ENCODE data around the gene KRTAP5-4. TPM values are rescaled to one million over a fixed set of nuclear protein-coding genes. Genes with fewer than 3 reads are reported as not detected.

KRTAP5-4 gene
- total and polyA plus RNA-seq, 10 donors: not detected

DNA sequence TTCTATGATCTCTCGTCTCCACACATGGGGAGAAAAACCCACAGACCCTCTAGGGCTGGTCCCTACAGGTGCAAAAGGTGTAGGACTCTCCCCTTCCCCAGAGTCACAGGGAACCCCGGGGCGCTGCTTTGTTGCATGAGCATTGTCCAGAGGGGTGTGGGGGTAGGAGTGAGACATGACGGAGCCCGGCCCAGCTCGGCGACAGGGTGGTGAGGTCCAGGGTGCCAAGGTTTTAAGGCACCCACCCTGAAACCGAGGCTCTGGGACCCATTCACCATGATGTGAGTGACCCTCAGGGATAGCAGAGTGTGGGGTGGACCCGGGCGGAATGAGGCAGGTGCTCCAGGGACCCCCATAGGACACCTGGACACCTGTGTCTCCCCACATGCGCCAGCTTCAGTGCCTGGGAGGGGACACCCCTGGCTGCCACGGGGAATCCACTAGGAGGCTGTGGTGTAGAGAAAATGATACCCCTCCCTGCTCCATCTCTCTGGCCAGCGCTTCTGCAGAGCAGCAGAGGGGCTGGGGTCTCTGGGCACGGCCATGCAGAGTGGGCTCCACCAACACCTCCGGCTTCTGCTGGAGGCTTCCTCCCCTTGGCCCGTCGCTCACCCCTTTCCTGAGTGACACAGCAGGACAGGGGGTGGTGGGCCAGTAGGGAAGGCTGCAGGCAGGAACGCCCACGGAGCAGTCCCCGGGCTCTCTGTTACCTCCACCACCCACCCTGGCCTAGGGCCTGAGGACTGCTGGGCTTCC lies 22.8 kb upstream of the KRTAP5-4 start:
- Histone ChIP-seq H3K9me3 (no peaks in the 10 kb centered on the region), H3K4me3 (no peak overlapping the region), H3K27me3 (replicated peaks in 1 of 7) (peaks cover 0 to 49% (median 20%) of the 10 kb centered on the region in 7 donors), H3K4me1 (peaks cover 0 to 6% (median 0%) of the 10 kb centered on the region in 6 donors), H3K36me3 (no peaks in the 10 kb centered on the region), H3K27ac (no peak overlapping the region)
- intact Hi-C loops (cut with DNase I; ENCODE audit: low total_unique reads): no loop called here
- WGBS, 5 donors: 70 to 88% (median 73%) methylated on average over 16 to 20 of the region's 20 CpGs
- TF ChIP-seq, protein P1, sequence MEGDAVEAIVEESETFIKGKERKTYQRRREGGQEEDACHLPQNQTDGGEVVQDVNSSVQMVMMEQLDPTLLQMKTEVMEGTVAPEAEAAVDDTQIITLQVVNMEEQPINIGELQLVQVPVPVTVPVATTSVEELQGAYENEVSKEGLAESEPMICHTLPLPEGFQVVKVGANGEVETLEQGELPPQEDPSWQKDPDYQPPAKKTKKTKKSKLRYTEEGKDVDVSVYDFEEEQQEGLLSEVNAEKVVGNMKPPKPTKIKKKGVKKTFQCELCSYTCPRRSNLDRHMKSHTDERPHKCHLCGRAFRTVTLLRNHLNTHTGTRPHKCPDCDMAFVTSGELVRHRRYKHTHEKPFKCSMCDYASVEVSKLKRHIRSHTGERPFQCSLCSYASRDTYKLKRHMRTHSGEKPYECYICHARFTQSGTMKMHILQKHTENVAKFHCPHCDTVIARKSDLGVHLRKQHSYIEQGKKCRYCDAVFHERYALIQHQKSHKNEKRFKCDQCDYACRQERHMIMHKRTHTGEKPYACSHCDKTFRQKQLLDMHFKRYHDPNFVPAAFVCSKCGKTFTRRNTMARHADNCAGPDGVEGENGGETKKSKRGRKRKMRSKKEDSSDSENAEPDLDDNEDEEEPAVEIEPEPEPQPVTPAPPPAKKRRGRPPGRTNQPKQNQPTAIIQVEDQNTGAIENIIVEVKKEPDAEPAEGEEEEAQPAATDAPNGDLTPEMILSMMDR (IDR thresholded peaks at IDR 0.05 in 8 of 11, conservative IDR thresholded peaks at IDR 0.05 in 3 of 11): no peak
- TF ChIP-seq POLR2A (IDR thresholded peaks at IDR 0.05): no peak
- TF ChIP-seq POLR2AphosphoS5 (IDR thresholded peaks at IDR 0.05): no peak
- peak; percentile 50 for DNase-seq

DNA sequence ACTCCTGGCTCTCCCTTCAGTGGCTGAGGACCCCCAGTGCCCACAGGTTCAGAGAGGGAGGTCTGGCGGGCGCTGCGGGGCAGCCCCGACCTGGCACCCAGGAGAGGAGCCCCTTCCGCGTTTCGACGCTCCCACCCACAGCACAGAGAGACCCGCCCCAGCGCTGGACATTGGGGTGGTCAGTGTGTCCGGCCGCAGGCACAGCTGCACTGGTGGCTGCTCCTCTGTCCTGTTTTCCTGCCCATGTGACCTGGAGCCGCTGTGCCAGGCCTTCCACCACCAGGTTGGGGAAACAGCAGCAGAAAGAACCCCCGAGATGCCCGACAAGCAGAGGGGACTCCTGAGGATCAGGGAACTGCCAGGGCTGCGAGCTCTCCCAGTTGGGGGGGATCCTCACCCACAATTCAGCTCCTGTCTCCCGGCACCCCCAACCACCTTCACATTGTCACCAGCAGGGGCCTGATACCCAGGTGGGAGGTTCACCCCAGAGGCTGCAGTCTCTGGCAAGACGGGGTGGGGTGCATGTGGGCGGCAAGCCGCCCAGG lies 21.3 kb upstream of the KRTAP5-4 start:
- 91 to 96% (median 94%) methylated on average over 16 to 20 of the region's 20 CpGs for WGBS, 5 donors
- intact Hi-C loops (cut with DNase I; ENCODE audit: low total_unique reads): no loop called here
- Histone ChIP-seq H3K27me3 (replicated peaks in 1 of 7) (peaks cover 0 to 65% (median 22%) of the 10 kb centered on the region in 7 donors), H3K4me1 (peaks cover 0 to 14% (median 0%) of the 10 kb centered on the region in 6 donors), H3K27ac (no peak overlapping the region), H3K4me3 (no peak overlapping the region), H3K9me3 (no peaks in the 10 kb centered on the region), H3K36me3 (no peaks in the 10 kb centered on the region)
- no peak for TF ChIP-seq POLR2AphosphoS5 (IDR thresholded peaks at IDR 0.05)
- TF ChIP-seq, protein P1 (IDR thresholded peaks at IDR 0.05 in 8 of 11, conservative IDR thresholded peaks at IDR 0.05 in 3 of 11): no peak
- no peak for TF ChIP-seq POLR2A (IDR thresholded peaks at IDR 0.05)
- peak; percentile 58 for DNase-seq

DNA sequence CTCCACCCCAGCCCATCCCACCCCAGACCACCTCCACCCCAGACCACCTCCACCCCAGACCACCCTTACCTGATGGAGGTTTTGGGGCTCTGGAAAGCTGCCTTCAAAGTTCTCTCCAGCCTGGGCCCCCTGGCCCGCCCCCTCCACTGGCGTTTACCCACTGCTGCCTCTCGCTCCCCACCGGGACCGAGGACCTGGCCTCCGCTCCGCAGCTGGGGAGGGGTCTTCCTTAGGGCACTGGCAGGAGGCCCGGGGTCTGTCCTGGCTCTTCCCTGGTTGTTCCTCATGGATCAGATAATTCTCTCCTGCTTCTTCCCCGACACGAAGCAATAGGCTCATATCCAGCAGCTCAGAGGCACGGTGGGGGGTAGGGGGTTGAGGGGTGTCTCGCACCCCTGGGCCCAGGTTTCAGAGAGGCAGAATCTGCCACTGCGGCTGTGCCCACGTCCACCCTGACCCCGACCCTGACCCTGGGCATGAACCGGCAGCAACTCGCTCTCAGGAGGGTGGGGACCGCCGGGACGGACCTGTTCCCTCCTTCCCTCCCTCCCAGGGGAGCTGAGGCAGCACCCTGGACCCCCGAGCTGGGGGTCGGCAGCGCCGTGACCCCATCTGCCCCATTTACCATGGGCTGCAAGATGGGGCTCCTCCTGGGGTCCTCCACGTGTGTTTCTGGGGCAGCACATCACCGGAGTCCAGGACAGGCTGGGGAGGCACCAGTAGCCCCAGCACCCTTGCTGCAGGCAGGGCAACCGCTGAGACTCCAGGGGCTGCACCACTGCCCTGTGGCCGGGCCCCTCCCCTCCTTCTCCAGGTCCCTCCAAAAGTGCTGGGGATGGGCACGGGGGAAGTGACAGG lies 20.6 kb upstream of the KRTAP5-4 start:
- Histone ChIP-seq H3K36me3 (no peaks in the 10 kb centered on the region), H3K4me3 (no peak overlapping the region), H3K9me3 (no peaks in the 10 kb centered on the region), H3K27me3 (replicated peaks in 1 of 7) (peaks cover 0 to 68% (median 22%) of the 10 kb centered on the region in 7 donors), H3K27ac (no peak overlapping the region), H3K4me1 (peaks cover 0 to 14% (median 0%) of the 10 kb centered on the region in 6 donors)
- TF ChIP-seq, protein P1 (IDR thresholded peaks at IDR 0.05 in 8 of 11, conservative IDR thresholded peaks at IDR 0.05 in 3 of 11): no peak
- TF ChIP-seq POLR2A (IDR thresholded peaks at IDR 0.05): no peak
- no peak for TF ChIP-seq POLR2AphosphoS5 (IDR thresholded peaks at IDR 0.05)
- DNase-seq: peak; percentile 62
- WGBS, 5 donors: 78 to 91% (median 80%) methylated on average over 17 to 29 of the region's 29 CpGs
- intact Hi-C loops (cut with DNase I; ENCODE audit: low total_unique reads): no loop called here

Measured in spleen (tissue), 11 donors.